Activated naive CD4-positive, alpha-beta T cell treated with anti-CD3 and anti-CD28 coated beads, Interleukin-2, amount 10 ng/mL, durations not matched to agents 7 days and 5 days (primary cell): ENCODE measurements around the gene FAM98C.

ENCODE experiments used
- CTCF ChIA-PET: fragments of 350-600 bp; sonication (Branson Sonifier 250); formaldehyde crosslinking; loops from one replicate; lab custom pipeline; 2021; ENCODE audit warnings: antibody characterized with exemption; lab: Charles Lee
- DNase-seq: peaks from one replicate; pipeline ENCODE4 v3.0.0-alpha.2; 2020
- H3K27ac Mint-ChIP-seq: one replicate; pipeline ENCODE4 v1.8.0; 2021; ENCODE audit warnings: mild to moderate bottlenecking, moderate library complexity, mixed read lengths
- H3K27me3 Mint-ChIP-seq: one replicate; pipeline ENCODE4 v1.8.0; 2021; ENCODE audit warnings: mild to moderate bottlenecking, mixed read lengths
- H3K36me3 Mint-ChIP-seq: one replicate; pipeline ENCODE4 v1.8.0; 2021; ENCODE audit warnings: mixed read lengths
- H3K4me1 Mint-ChIP-seq: one replicate; pipeline ENCODE4 v1.8.0; 2021; ENCODE audit warnings: mixed read lengths
- H3K4me3 Mint-ChIP-seq: one replicate; pipeline ENCODE4 v1.8.0; 2021; ENCODE audit warnings: mild to moderate bottlenecking, moderate library complexity, mixed read lengths
- H3K9me3 Mint-ChIP-seq: one replicate; pipeline ENCODE4 v1.8.0; 2021; ENCODE audit warnings: mixed read lengths

Gene FAM98C

GRCh38 chr19:38430931-38431330 is 28.0 kb downstream of the FAM98C start:
- CTCF ChIA-PET: interaction anchor here (0.8 kb wide), 1 partner anchor 28 kb away, joined by 3 read pairs; the partner anchor contains the start of gene FAM98C
- DNase-seq: no peak
- Mint-ChIP-seq H3K27me3 (peaks cover 42% of the 10 kb centered on the region), H3K36me3 (no peaks in the 10 kb centered on the region), H3K4me3 (no peak overlapping the region), H3K9me3 (no peaks in the 10 kb centered on the region), H3K27ac (peak overlapping the region; percentile 52), H3K4me1 (peaks cover 32% of the 10 kb centered on the region)

DNA sequence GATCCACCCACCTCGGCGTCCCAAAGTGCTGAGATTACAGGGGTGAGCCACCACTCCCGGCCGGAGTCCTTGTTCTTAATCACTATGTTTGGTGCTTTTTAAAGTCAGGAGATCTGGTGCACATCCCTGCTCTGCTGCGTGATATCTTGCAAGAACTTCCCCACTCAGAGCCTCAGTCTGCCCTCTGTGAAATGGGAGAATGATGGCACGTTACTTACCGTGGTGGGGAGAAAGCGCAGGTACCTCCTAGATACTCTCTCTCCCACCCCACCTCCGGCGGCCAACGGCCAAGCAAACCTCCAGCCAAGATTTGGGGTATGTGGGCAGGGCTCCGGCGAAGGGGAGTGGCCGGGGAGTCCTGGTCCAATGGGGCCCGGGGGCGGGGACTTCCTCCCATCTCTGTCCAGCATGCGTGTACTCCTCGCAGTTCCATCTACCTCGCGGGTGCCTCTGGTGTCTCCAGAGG is 30.4 kb downstream of the FAM98C start, which contains the start of gene RYR1:
RYR1 (plus strand) TSS at position 424 of the 466 bp plus-strand sequence. CDS start 139 bp downstream, outside the sequence.
- no peak within 1 kb of the TSS for H3K27ac Mint-ChIP-seq

GRCh38 chr19:38434549-38435051 is 31.7 kb downstream of the FAM98C start:
- Mint-ChIP-seq H3K27me3 (peaks cover 35% of the 10 kb centered on the region), H3K4me3 (no peak overlapping the region), H3K4me1 (peaks cover 10% of the 10 kb centered on the region), H3K9me3 (no peaks in the 10 kb centered on the region), H3K27ac (no peak overlapping the region), H3K36me3 (no peaks in the 10 kb centered on the region)
- CTCF ChIA-PET: interaction anchor here (0.9 kb wide), 2 partner anchors 32 to 81 kb away, joined by 3 read pairs; partner anchors contain the start of gene FAM98C
- no peak for DNase-seq

More for the DNA sequence above, 30.4 kb downstream of the FAM98C start, which contains the start of gene RYR1:
- Mint-ChIP-seq H3K27me3 (peaks cover 42% of the 10 kb centered on the region), H3K36me3 (no peaks in the 10 kb centered on the region), H3K9me3 (no peaks in the 10 kb centered on the region), H3K4me1 (peaks cover 17% of the 10 kb centered on the region), H3K4me3 (no peak within 1 kb of the TSS)
- CTCF ChIA-PET: no interaction called here
- peak; percentile 63 for DNase-seq

- CTCF ChIA-PET: interaction anchor here (0.8 kb wide), 1 partner anchor 34 kb away, joined by 3 read pairs; no protein-coding TSS in a partner anchor
- H3K27me3 Mint-ChIP-seq: peaks cover 26% of the 10 kb centered on the region
- H3K27ac Mint-ChIP-seq: no peak overlapping the region
- H3K4me1 Mint-ChIP-seq: peaks cover 8% of the 10 kb centered on the region
- no peaks in the 10 kb centered on the region for H3K36me3 Mint-ChIP-seq
- no peak overlapping the region for H3K4me3 Mint-ChIP-seq
- no peak for DNase-seq
- no peaks in the 10 kb centered on the region for H3K9me3 Mint-ChIP-seq
Measured at GRCh38 chr19:38437295-38437694, 34.4 kb downstream of the FAM98C start.

- no peak for DNase-seq
- H3K27ac Mint-ChIP-seq: no peak overlapping the region
- H3K9me3 Mint-ChIP-seq: no peaks in the 10 kb centered on the region
- H3K36me3 Mint-ChIP-seq: no peaks in the 10 kb centered on the region
- H3K4me1 Mint-ChIP-seq: peaks cover 8% of the 10 kb centered on the region
- H3K27me3 Mint-ChIP-seq: peaks cover 25% of the 10 kb centered on the region
- no peak overlapping the region for H3K4me3 Mint-ChIP-seq
- CTCF ChIA-PET: interaction anchor here (0.8 kb wide), 1 partner anchor 34 kb away, joined by 3 read pairs; no protein-coding TSS in a partner anchor
Measured at GRCh38 chr19:38437917-38438316, 35.0 kb downstream of the FAM98C start.

- Mint-ChIP-seq H3K27me3 (peaks cover 12% of the 10 kb centered on the region), H3K4me1 (no peaks in the 10 kb centered on the region)
- CTCF ChIA-PET: interaction anchor here (1.8 kb wide), 1 partner anchor 38 kb away, joined by 9 read pairs; the partner anchor contains the start of gene FAM98C
Measured at GRCh38 chr19:38440592-38440991, 37.7 kb downstream of the FAM98C start.

GRCh38 chr19:38441657-38442348 is 38.9 kb downstream of the FAM98C start:
- Mint-ChIP-seq H3K9me3 (no peaks in the 10 kb centered on the region), H3K27ac (no peak overlapping the region), H3K4me1 (no peaks in the 10 kb centered on the region), H3K36me3 (no peaks in the 10 kb centered on the region), H3K27me3 (peaks cover 20% of the 10 kb centered on the region), H3K4me3 (no peak overlapping the region)
- peak; percentile 25 for DNase-seq
- CTCF ChIA-PET: no interaction called here

More at GRCh38 chr19:38440592-38440991, 37.7 kb downstream of the FAM98C start:
- Mint-ChIP-seq H3K36me3 (no peaks in the 10 kb centered on the region), H3K27ac (no peak overlapping the region), H3K4me3 (no peak overlapping the region), H3K9me3 (no peaks in the 10 kb centered on the region)
- no peak for DNase-seq

DNA sequence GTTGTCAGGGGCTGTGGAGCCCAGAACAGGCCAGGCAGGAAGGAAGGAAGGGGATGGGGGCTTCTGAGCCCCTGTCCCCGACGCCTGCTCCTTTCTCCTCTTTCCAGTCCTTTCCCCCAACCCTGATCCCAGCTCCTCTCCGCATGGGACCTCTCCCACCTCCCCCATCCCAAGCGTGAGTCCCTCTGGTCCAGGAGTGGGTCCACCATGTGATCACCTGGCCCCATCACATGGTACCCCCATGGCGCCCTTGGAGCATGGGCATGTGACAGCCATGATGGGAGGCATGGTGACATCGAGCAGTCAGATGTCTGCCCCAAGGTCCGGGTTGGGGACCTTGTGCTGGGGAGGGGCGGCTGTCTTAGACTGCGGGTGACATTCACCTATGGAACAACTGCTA is 39.8 kb downstream of the FAM98C start:
- H3K27ac Mint-ChIP-seq: no peak overlapping the region
- H3K4me1 Mint-ChIP-seq: no peaks in the 10 kb centered on the region
- H3K4me3 Mint-ChIP-seq: no peak overlapping the region
- peaks cover 21% of the 10 kb centered on the region for H3K27me3 Mint-ChIP-seq
- H3K9me3 Mint-ChIP-seq: no peaks in the 10 kb centered on the region
- no peaks in the 10 kb centered on the region for H3K36me3 Mint-ChIP-seq
- DNase-seq: no peak
- CTCF ChIA-PET: no interaction called here

DNA sequence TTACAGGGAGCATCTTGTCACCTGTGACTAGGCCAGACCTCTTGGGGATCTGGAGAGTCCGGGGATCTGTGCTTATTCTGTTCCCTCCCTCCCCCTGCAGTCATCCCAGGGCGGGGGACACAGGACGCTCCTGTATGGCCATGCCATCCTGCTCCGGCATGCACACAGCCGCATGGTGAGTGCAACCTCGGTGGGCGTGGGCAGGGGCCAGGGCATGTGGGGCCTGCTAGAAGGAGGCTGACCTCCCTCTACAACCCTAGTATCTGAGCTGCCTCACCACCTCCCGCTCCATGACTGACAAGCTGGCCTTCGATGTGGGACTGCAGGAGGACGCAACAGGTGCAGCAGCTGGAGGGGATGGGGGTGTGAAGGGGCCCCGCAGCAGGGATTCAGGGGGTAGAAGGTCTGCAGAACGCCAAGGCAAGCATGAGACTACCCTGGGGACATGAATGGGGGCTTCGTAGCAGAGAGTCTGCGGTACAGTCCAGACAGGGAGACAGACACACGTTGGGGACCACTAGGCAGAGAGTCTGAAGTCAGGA is 40.6 kb downstream of the FAM98C start:
- Mint-ChIP-seq H3K36me3 (no peaks in the 10 kb centered on the region), H3K9me3 (no peaks in the 10 kb centered on the region), H3K4me3 (no peak overlapping the region), H3K27me3 (peaks cover 26% of the 10 kb centered on the region), H3K27ac (no peak overlapping the region), H3K4me1 (no peaks in the 10 kb centered on the region)
- CTCF ChIA-PET: no interaction called here
- DNase-seq: no peak

DNA sequence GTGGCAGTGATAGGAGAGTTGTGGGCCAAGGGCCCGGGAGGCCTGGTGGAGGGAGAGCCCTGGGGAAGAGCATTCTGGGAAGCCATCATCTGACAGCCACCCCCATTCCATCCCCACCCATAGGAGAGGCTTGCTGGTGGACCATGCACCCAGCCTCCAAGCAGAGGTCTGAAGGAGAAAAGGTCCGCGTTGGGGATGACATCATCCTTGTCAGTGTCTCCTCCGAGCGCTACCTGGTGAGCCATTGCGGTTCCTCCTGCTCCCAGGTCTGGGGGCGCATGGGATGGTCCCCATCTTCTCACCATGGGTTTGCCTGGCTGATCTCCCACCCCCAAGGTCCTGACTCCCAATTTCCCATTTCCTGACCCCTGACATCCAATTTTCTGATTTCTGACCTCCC is 41.1 kb downstream of the FAM98C start:
- H3K36me3 Mint-ChIP-seq: no peaks in the 10 kb centered on the region
- H3K9me3 Mint-ChIP-seq: no peaks in the 10 kb centered on the region

DNA sequence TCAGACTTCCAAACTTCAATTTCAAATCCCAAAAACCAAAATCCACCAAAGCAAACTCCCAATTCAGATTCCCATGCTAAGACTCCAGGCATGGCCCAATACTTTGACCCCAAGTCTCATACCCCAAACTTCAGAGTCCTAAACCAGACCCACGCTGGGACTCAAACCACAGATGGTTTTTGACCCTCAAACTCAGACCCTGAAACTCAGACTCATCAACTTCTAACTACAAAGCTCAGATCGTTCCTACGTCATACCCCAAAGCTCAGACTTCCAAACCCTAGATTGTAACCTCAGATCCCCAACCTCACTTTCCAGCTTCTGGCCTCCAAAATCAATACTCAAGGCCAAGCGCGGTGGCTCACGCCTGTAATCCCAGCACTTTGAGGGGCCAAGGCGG is 42.5 kb downstream of the FAM98C start:
- no peaks in the 10 kb centered on the region for H3K9me3 Mint-ChIP-seq
- no peaks in the 10 kb centered on the region for H3K36me3 Mint-ChIP-seq
- H3K4me1 Mint-ChIP-seq: no peaks in the 10 kb centered on the region
- no peak for DNase-seq
- peaks cover 26% of the 10 kb centered on the region for H3K27me3 Mint-ChIP-seq
- CTCF ChIA-PET: no interaction called here
- no peak overlapping the region for H3K27ac Mint-ChIP-seq
- H3K4me3 Mint-ChIP-seq: no peak overlapping the region

More for the DNA sequence above, 41.1 kb downstream of the FAM98C start:
- DNase-seq: no peak
- no peaks in the 10 kb centered on the region for H3K4me1 Mint-ChIP-seq
- no peak overlapping the region for H3K27ac Mint-ChIP-seq
- CTCF ChIA-PET: no interaction called here
- H3K27me3 Mint-ChIP-seq: peaks cover 26% of the 10 kb centered on the region
- no peak overlapping the region for H3K4me3 Mint-ChIP-seq

- Mint-ChIP-seq H3K27me3 (peaks cover 26% of the 10 kb centered on the region), H3K9me3 (no peaks in the 10 kb centered on the region), H3K4me3 (no peak overlapping the region), H3K36me3 (no peaks in the 10 kb centered on the region), H3K4me1 (no peaks in the 10 kb centered on the region), H3K27ac (no peak overlapping the region)
- no peak for DNase-seq
- CTCF ChIA-PET: no interaction called here
Measured at GRCh38 chr19:38448225-38448624, 45.3 kb downstream of the FAM98C start.

GRCh38 chr19:38449518-38449917 is 46.6 kb downstream of the FAM98C start:
- Mint-ChIP-seq H3K27ac (no peak overlapping the region), H3K4me3 (no peak overlapping the region)
- CTCF ChIA-PET: no interaction called here

GRCh38 chr19:38451036-38451435 is 48.1 kb downstream of the FAM98C start:
- Mint-ChIP-seq H3K27ac (no peak overlapping the region), H3K4me3 (no peak overlapping the region), H3K4me1 (no peaks in the 10 kb centered on the region), H3K9me3 (no peaks in the 10 kb centered on the region), H3K27me3 (peaks cover 11% of the 10 kb centered on the region), H3K36me3 (no peaks in the 10 kb centered on the region)
- DNase-seq: no peak
- CTCF ChIA-PET: no interaction called here

More at GRCh38 chr19:38449518-38449917, 46.6 kb downstream of the FAM98C start:
- H3K27me3 Mint-ChIP-seq: peaks cover 19% of the 10 kb centered on the region
- no peaks in the 10 kb centered on the region for H3K4me1 Mint-ChIP-seq
- no peaks in the 10 kb centered on the region for H3K9me3 Mint-ChIP-seq
- H3K36me3 Mint-ChIP-seq: no peaks in the 10 kb centered on the region
- no peak for DNase-seq
